PFSK-1 (cell line): Measurements from ENCODE around the gene S100A8.

ENCODE experiments used
- FOXP2 ChIP-seq: optimal IDR thresholded peaks from 2 replicates; pipeline ENCODE3; 2011; ENCODE audit warnings: borderline replicate concordance, control low read depth, inconsistent platforms; ENCODE audit not compliant: insufficient read depth; ENCODE audit errors: extremely low read length, extremely low read depth
- POLR2AphosphoS5 ChIP-seq: IDR thresholded peaks from 2 replicates; pipeline ENCODE4 v1.6.1; 2012; ENCODE audit warnings: low read depth, mild to moderate bottlenecking, control low read depth, low read length, moderate library complexity
- SIN3A ChIP-seq: IDR thresholded peaks from 2 replicates; pipeline ENCODE4 v1.6.1; 2012; ENCODE audit warnings: mild to moderate bottlenecking, low read length, moderate library complexity, borderline replicate concordance; ENCODE audit not compliant: insufficient read depth
- TAF1 ChIP-seq: IDR thresholded peaks from 2 replicates; pipeline ENCODE4 v1.6.1; 2012; ENCODE audit warnings: low read length, control low read depth, borderline replicate concordance; ENCODE audit not compliant: insufficient read depth
- TF ChIP-seq, protein P1 (sequence below), 2 experiments: IDR thresholded peaks; 2 replicates each; pipeline versions ENCODE4 v1.6.1 to v1.8.0; 2011 to 2012; ENCODE audit warnings: low read depth in 2 of 2, low read length in 2 of 2, control low read depth in 1 of 2, inconsistent platforms in 1 of 2, mild to moderate bottlenecking in 1 of 2, moderate library complexity in 1 of 2; ENCODE audit not compliant: insufficient read depth in 1 of 2

S100A8 gene

DNA sequence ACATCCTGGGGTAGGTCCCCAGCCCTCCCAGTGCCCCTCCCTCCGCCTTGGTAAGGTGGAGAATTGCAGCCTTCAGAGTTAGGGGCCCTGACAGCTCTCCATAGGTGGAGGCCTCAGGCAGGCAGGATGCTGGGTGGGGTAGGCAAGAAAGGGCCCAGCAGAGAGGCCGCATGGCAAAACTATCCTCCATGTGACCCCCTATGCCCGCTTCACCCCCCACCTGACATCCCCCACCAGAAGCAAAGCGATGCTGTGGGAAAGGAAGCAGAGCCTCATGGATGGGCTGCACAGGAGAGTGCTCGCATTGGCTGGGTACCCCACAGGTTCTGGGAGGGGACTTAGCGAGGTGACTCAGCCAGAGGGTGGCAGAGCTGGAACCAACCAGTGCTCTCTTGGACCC, 31.6 kb downstream of the S100A8 start:
- TF ChIP-seq FOXP2 (no peak), TAF1 (no peak), POLR2AphosphoS5 (no peak), SIN3A (no peak)
- TF ChIP-seq, protein P1, sequence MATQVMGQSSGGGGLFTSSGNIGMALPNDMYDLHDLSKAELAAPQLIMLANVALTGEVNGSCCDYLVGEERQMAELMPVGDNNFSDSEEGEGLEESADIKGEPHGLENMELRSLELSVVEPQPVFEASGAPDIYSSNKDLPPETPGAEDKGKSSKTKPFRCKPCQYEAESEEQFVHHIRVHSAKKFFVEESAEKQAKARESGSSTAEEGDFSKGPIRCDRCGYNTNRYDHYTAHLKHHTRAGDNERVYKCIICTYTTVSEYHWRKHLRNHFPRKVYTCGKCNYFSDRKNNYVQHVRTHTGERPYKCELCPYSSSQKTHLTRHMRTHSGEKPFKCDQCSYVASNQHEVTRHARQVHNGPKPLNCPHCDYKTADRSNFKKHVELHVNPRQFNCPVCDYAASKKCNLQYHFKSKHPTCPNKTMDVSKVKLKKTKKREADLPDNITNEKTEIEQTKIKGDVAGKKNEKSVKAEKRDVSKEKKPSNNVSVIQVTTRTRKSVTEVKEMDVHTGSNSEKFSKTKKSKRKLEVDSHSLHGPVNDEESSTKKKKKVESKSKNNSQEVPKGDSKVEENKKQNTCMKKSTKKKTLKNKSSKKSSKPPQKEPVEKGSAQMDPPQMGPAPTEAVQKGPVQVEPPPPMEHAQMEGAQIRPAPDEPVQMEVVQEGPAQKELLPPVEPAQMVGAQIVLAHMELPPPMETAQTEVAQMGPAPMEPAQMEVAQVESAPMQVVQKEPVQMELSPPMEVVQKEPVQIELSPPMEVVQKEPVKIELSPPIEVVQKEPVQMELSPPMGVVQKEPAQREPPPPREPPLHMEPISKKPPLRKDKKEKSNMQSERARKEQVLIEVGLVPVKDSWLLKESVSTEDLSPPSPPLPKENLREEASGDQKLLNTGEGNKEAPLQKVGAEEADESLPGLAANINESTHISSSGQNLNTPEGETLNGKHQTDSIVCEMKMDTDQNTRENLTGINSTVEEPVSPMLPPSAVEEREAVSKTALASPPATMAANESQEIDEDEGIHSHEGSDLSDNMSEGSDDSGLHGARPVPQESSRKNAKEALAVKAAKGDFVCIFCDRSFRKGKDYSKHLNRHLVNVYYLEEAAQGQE (IDR thresholded peaks at IDR 0.05; ENCODE audit: insufficient read depth in 1 of 2, low read depth in 2 of 2, low read length in 2 of 2), result no peak

DNA sequence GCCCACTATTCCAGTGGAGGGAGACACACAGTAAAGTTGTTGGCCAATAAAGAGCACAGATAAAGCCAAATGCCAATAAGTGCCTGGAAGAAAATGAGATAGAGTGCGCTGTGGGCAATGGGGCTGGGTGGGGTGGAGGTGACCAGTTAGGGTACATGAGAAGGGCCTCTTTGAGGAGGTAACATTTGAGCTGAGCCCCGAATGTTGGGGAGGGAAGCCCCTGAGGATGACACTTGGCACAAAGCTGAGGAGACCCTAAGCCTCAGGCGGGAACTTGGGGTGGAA, 32.2 kb downstream of the S100A8 start:
- TF ChIP-seq FOXP2 (no peak), TAF1 (no peak), POLR2AphosphoS5 (no peak), SIN3A (no peak)
- TF ChIP-seq, protein P1 (IDR thresholded peaks at IDR 0.05; ENCODE audit: insufficient read depth in 1 of 2, low read depth in 2 of 2, low read length in 2 of 2), result no peak

DNA sequence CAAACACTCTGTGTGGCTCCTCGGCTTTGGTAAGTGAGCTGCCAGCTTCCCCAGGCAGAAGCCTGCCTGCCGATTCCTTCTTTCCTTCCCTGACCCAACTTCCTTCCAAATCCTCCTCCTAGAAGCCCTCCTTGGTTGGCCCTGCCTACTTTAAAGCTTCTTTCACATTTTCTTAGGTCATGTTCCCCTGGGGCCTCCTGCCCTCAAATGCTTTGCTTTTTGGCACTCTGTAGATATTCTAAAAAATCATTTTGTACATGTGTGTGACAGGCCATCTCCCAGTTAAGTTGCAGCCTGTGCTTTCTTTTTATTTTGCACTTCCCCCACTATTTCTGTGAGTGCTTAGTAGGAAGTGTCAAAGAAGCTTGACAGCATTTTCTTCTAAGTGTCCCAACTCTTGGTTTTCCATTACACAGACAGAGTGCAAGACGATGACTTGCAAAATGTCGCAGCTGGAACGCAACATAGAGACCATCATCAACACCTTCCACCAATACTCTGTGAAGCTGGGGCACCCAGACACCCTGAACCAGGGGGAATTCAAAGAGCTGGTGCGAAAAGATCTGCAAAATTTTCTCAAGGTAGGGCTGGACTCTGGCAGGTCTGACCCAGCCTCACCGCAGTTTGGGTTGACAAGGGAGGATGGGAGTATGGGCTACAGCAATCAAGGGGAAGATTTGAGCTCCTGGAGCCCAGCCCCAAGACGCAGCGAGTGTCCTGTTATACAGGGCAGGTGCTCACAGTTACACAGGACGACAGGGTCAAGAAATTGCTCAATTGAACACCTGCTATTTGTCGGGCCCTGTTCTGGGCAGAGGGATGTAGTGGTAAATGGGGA, 32.8 kb downstream of the S100A8 start, which contains the start of gene S100A9:
TSS of gene S100A9 (plus strand) at position 2 of the 838 bp plus-strand sequence. CDS start at position 432, 430 bp downstream.
- TF ChIP-seq, protein P1 (IDR thresholded peaks at IDR 0.05; ENCODE audit: insufficient read depth in 1 of 2, low read depth in 2 of 2, low read length in 2 of 2), result no peak
- no peak for TF ChIP-seq TAF1
- no peak for TF ChIP-seq FOXP2
- no peak for TF ChIP-seq SIN3A
- no peak for TF ChIP-seq POLR2AphosphoS5

DNA sequence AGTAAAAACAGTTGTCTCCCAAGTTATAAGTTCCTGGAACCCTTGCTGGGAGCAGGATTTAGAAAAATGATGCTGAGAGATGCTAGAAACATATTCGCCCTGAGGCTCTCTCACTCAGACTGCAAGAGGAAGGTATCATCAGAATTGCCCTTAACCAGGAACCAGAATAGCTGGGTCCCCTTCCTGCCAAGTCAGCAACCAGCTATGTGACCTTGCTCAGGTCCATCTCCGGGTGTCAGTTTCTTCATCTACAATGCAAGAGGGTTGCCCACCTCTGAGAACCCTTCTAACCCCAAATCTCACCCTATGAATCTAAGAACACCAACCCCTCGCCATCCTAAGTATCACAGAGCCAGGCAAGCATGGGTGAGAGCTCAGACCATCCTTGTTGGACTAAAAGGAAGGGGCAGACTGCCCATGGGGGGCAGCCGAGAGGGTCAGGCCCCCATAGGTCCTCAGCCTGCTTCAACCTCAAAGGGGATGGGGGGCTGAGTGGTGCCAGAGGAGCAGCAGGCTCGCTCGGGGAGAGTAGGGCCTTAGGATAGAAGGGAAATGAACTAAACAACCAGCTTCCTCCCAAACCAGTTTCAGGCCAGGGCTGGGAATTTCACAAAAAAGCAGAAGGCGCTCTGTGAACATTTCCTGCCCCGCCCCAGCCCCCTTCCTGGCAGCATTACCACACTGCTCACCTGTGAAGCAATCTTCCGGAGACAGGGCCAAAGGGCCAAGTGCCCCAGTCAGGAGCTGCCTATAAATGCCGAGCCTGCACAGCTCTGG, 33.6 kb downstream of the S100A8 start:
- TF ChIP-seq, protein P1 (IDR thresholded peaks at IDR 0.05; ENCODE audit: insufficient read depth in 1 of 2, low read depth in 2 of 2, low read length in 2 of 2), result no peak
- TF ChIP-seq TAF1 (no peak), SIN3A (no peak), FOXP2 (no peak), POLR2AphosphoS5 (no peak)
